CD4-positive, alpha-beta T cell treated with Interleukin-21 for 1 hour (primary cell): ENCODE data around the gene ELL.

Experiments
- DNase-seq: peaks from one replicate; pipeline ENCODE4 v3.0.0-alpha.2; 2020

Gene ELL

DNA sequence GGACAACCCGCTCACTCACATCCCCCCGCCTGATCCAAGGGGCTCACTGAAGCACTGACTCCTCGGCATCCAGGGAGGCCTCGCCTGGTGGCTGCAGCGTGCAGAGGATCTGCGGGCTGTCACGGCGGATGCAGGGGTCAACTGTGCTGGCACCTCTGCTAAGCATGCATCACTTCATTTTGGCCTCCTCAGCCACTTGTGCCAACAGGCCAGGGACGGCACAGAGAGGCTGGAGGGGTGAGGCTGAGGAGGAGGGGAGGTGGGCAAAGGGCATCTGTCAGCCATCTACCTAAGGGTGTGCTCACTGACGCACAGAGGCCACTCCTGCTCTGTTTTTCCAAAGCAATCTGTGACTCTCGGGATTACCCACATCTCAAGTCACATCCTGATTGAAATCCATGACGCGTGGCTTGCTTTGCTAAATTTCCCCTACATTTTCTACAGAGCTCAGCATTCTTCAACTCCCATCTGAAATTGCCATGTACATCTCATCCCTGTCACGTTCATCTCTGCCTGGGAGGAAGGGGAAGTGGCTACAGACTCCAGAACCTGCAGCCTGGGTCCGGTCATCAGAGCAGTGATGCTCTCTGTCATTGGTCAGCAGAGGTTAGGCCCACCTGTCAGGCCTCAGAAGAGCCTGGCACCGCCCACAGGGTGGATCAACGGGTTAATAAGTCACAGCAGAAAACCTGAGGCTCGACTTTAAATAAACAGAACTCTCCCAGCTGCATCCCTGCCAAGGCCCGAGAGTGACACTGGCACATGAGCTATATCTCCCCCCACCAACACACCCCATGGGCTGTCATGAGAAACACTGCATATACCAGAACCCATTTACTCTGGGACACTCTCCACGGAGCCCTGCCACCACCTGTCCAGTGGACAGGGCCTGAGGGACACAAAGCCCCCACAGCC, 17.6 kb downstream of the ELL start:
- DNase-seq, result no peak

DNA sequence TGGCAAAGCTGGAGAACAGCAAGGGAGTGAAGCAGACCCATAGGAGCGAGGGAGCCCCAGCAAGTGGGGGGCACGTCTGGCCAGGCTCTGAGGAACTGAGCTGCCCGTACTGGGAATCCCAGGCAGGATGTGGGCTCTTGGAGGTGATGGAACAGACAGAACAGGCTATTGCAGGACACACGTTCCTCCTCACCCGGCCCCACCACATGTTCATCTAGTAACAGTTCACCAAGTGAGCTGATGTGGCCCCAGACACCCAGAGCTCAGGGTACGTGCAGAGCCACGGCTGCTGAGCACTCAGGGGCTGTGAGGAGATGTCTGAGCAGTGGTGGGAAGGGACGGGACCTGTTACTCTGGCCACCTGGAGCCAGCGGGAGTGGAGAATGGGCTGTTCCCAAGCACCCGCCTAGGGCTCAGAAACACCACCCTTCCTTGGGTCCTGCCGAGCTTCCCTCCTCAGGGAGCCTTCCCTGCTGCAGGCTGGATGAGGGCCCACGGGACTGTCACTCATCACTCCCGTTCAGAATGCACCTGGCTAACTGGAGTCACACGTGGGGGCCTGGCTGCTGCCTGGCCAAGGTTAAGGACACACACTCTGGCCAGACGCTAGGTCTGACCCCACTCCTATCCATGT, 18.4 kb downstream of the ELL start:
- DNase-seq, result no peak

DNA sequence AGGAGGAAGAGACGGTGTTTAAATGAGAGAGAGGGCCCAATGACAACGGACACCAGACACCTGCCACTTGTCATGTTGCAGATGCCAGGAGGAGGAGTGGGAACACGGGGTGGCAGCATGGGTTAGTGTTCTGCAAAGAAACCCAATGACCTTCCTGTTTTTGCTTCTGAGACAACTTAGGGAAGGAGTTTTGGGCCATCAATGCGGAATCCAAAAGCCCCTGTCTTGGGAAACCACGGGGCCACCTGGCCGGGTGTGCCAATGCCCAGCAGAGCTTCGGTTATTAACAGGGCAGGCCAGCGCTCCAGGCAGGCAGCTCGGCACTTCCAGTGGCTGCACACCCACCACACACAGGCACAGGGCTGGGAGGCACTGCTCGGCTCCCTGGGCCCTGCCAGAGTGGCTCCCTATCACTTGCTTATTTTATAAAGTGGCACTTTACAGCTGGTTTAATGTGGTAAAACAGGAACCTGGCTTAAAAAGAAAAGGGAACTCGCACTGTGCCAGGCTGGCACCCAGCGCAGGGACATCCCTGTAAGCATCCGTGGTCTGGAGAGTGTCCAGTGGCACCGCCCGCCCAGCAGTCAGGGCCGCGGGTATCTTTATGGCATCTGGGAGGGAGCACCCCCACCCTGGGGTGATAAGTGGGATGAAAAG, 19.1 kb downstream of the ELL start:
- no peak for DNase-seq

DNA sequence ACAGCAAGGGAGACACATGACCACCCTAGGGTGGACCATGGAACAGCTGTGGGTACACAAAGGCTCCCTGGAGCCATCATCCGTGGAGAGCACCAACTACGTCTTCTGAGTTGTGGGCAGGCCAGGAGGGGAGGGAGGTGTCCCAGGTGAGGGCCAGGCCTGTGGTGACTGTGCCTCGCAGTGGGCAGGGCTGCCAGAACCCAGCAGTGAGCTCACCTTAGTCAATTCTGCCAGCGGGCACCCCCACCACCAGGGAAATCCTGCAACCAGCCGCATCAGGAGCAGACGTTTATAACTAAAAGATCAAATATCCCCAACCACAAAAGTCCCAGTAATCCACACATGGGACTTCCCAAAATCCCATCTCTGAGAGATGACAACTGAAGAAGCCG, 19.6 kb downstream of the ELL start:
- no peak for DNase-seq

DNA sequence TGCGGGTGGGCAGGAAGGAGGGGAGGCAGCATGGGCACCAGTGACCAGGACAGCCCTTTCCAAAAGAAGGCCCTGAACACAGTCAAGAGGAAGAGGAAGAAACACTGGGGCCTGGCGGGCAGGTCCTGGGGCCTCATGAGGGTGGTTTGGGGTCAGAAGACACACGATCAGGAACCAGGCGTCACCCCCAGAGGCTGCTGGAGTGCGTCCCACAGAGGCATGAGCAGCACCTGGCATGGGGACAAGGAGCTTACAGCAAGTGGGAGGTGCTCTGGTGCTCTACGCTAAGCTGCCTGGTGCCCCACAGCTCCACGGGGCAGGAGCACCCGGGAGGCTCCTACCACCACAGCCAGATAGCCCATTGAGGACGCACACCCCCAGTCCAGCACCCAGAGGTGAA, 20.0 kb downstream of the ELL start:
- no peak for DNase-seq

DNA sequence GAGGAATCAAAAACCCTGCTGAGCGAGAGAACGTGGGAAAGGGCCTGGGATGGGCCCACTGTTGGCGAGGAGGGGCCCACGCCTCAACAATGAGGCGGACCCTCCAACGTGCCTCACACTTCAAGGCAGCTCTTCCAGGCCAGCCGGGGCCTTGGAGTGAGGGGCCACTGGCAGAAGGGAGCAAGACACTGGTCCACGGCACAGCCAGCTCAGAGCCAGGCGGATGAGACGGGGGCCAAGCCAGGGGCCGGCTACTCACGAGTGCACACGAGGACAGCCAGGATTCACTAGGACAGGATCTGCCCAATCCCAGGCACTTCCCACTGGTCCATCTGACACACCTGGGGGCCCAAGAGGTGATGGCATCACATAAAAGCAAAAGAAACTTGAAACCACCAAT, 20.5 kb downstream of the ELL start:
- no peak for DNase-seq

DNA sequence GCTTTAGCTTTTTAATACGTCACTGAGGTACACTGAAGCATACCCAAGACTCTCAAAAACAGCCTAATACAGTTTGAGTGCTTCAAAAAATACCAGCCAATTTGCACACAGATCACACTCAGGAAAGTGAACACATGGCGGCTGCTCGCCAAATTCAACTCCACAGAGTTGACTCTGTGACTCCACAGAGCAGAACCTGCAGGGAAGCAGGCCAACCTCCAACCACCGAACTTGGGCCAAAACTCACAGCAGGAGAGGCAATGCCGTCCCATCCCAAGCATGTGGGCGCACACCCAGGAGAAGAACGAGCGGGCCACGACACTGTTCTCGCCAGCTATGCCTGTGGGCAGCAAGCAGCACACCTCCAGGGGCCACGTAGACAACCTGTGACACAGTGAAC, 21.1 kb downstream of the ELL start:
- DNase-seq, result no peak

DNA sequence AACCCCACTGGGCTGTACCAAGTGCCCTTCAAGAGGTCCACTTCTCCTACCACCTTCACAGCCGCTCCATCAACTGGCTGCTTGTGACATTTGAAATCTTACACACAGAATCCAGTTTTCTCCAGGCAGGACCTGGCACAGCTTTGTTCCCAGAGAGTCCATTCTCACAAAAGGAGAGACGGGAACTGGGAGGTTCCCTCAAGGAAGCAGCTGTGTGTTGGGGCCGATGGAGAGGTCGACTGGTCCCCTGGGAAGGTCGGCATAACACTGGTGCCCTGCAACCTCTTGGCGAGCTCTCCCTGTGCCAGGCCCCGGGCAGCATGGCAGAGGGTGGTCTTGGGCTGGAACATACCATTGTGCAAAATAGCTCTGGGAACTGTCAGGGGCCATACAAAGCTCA, 21.5 kb downstream of the ELL start:
- DNase-seq, result no peak

DNA sequence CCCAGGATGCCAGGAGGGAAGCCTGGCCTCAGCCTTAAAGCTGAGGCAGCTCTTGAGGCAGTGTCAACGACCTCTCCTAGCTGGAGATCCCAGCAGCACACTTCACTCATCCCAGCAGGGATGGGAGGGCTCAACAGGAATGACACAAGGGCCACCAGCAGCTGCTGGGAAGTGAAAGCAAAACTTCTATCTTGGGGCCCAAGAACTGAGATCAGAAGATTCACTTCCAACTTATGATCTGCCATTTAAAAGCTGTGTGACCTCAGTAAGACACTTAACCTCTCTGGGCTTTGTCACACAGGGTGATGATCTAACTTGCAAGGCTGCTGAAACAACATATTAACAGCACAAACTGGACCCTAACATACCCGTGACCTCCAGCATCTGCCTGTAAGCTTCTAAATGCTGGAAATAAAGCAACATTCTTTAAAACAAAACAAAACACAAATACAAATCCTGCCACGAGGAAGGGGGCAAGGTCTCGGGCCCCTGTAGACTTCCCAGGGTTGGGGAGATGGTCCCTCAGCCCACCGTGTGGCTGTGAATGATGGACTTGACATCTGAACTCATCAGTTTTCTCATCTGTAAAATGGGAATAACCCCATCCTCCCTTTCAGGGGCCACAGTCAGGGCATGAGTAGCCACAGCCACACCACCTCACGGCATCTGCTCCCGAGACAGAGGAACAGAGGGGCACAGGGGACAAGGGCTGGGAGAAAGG, 22.7 kb downstream of the ELL start:
- DNase-seq, result no peak

DNA sequence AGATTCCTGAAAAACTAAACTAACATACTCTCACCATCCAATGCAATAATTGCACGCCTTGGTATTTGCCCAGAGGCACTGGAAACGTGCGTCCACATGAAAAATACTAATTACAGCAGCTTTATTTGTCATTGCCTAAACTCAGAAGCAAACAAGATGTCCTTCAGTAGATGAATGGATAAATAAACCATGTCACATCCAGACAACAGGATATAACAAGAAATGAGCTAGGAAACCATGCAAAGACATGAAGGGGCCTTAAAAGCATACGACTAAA, 25.0 kb downstream of the ELL start:
- DNase-seq, result no peak

DNA sequence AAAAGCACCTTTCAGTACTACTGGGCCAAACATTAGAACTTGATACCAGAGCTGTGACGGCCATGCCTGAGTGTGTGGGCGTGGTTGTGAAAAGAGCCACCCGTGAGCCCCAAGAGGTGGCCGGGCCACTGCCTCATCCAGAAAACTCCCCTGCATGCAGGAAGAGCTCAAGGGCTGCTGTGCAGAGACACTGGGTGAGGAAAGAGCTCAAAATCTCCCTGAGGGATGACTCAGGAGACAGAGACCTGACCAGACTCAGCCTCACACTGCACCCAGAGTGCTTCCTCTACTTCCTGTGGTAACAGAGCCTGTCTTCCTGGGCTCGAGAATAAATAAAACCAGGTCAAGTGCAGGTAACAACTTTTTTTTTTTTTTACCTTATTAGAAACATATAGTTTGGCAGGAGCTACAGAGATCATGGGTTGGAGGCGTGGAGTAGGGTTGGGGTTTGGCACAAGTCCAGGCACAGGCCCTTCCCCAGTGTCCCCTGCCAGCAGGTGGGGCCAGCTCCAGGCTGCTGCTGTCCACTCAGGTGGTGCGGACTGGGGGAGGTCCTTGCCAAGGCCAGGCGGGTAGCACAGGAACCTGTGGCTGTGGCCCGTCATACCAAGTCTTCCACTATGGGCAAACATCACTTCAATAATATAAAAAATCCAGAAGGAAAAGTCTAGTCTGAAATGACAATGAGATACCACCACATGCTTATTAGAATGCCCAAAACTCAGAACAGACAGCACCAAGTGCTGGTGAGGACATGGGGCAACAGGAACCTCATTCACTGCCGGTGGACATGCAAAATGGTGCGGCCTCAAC, 25.5 kb downstream of the ELL start:
- DNase-seq, result peak; percentile 88

DNA sequence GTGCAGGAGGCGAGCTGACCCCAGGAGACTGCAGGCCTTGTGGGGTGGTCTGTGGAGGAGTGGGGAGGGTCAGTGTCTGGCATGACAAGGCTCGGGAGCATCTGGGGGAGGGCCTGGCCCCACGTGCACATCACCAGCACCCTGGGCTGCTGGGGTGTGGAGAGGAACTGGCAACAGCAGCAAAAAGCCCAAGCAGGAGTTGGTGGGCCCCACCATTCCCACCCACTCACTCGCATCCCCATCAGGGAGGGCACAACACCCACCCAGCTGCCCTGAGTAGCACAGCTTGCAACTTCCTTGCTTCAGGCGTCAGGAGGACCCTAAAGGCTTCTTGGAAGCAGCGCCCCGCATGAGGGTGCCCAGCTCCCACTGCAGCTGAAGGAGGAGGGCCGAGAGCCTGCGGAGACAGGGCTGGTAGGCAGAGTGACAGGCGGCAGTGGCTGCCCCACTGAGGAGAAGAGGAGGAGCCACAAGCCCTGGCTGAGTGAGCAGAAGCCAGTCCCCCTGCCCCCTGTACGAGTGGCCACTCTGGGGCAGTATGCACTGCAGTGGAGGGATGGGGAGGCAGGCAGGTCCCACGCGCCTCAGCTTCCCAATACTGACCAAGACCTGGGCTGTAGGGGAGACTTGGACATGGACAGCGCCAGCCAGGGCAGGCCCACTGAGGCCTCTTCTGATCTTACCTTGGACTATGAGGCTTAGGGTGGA, 26.5 kb downstream of the ELL start:
- no peak for DNase-seq

DNA sequence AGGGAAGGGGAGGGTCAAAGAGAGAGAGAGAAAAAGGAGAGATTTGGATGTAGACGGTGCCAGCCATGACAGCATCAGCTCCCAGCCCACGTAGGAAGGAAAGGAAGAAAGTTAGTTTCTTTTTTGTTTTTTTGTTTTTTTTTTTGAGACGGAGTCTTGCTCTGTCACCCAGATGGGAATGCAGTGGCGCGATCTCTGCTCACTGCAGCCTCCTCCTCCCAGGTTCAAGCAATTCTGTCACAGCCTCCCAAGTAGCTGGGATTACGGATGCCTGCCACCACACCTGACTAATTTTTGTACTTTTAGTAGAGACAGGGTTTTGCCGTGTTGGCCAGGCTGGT, 27.6 kb downstream of the ELL start:
- peak; percentile 42 for DNase-seq

DNA sequence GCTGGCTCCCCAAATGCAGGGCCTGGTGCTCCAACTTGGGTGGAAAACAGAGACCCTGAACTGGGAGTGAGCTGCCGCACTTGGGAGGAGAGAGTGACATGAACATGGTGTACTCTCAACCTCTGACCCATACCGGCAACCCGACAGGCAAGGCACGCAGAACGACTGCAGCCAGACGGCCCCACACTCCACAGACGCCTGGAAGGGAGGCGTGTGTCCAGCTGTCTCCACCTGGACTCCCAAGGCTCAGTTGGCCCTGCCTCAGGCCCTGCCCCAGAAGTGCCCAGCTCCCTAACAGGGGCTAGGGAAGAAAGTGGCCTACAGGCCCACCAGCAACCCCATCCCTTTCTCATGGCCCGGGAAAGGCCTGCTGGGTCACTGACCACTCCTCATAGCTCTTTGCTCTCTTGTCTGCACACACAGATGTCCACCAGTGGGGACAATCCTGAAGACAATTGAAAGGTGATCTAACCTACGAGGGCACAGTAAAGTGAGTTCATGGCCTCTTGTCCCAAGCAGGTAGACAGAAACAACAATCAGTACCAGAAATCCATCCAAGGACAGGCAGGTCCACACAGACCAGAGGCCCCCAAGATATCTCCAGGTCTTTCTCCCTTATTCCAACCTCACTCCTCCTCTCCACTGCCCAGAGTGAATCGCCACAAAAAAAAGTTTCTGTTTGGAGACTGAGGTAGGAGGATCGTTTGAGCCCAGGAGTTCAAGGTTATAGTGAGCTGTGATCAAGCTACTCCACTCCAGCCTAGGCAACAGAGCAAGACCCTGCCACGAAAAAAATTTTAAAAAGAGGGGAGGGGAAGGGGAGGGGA, 28.2 kb downstream of the ELL start:
- no peak for DNase-seq

DNA sequence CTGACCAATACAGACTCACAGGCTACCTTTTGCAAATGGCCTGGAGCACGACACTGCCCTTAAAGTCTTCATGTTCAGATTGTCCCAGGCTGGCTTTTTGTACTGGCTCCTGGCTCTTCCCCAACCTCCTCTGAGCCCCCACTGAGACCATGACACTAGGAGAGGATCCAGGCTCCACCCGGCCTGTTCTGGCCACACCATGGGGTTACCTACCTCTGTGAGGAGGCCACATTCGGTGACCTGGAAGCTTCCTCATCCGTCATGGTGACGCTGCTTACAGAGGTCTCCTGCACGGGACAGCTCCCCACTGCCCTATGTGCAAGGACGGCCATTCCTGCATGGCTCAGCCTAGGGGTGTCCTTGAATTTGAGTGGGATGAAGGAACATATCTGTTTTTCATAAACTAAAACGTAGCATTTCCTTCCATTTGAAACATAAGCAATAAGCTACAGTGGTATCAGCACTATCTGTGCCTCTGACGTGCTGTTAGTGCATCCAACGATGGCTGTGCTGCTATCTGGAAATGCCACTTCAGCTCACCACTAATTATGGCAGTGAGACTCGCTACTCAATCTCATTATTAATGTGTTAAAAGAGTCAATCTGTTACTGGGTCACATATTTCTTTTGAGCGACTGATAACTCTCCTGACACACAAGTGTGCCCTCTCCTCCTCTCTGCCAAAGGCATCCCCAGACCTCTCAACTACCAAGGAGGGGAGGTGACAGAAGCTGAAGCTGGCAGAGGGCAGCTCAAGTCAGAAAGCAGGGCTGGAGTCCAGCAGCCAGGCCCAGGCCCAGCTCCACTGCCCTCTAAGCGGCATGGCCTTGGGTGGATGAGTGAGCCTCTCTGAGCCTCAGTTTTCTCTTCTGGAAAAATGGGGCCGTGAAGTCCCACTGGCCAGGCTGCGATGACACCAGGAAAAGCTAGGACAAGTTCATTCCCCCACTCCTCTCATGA, 29.6 kb downstream of the ELL start:
- no peak for DNase-seq

DNA sequence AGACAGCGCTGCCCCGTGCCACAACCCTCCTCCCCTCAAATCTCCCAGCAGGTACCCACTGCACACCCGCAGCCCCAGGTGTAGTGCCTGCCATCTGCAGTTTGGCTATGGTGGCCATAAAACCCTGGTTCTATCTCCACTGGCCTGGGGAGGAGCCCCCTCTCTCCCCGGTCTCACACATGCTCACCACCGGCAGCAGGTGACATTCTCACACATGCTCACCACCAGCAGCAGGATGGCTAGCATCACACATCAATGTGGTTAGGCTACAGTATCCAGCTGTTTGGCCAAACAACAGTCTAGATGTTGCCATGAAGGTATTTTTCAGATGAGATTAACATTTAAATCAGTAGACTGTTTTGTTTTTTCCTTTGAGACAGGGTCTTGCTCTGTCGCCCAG, 31.1 kb downstream of the ELL start:
- no peak for DNase-seq

DNA sequence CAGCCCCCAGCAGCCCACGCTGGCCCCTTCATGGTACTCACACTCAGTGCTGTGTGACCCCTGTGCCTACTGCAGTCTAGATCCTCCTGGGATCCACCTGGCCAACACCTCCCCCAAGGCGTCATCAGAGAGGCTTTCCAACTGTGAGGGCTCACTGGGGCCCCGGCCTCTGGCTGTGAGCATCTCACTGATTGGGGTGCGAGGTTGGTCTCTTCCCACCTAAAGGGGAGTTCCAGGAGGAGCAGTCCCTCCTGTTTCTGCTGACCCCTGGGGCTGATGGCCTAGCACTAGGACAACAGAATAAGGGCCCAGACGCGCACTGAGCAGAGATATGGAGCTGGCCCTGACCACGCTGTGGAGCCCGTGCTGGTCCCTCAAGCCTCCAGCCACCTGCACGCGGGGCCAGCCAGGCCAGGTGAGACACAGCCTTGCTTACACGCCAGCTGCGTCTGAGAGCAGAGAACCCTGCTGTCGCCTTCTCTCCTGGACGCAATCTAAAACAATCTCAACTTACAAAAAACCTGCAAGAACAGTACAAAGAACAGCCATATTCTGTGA, 32.2 kb downstream of the ELL start:
- DNase-seq, result no peak

DNA sequence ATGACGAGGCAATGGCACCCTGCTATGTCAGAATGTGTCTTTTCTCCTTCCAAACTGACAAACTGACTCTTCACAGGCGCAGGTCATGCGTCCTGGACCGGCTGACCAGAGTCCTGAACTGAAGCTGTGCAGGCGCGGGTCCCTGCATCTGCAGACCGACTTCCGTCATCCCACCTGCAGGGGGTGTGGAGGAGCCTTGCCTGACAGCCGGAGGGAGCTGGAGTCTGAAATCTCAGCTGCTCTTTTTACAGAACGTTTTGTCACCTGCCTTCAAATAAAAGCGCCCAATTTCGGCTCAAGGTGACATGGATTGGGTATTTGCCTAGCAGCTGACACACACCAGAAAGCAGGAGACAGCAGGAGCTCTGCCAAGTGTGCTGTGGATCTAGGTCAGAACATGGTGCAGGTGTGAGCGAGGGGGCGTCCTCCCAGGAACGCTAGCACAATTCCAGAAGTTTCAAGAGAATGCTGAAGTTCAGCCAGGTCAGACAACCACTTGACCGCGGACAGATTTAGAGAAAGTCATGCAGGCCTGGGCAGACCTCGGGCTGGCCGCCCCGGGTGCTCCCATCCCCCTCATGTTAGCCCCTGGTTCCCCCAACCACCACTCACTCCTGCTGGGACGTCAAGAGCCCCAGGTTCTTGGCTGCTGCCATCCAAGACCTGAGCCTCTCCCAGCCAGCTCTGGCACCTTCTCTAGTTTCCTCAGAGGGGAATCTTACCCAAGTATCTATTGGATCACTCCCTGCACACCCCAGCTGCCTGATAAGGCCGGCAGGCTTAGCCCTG, 32.8 kb downstream of the ELL start:
- no peak for DNase-seq

DNA sequence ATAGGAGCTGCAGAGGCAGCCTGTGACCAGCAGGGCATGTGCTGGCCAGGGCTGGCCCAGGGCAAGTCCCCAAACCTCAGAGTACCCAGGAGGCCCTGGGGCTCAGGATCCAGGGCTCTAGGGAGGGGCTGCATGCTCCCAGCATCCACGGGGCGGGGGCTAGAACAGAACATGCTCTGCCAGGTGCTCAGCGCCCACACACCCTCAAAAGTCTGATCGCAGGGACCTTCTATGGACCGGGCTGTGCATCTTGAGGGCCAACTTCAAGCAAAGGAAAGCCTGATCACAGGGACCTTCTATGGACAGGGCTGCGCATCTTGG, 33.5 kb downstream of the ELL start:
- no peak for DNase-seq
